COLO668 (cell line): ENCODE data around the gene DMRTC1B.
"Not testable (repeated sequence)": the region's sequence is repeated elsewhere in the genome, so short reads cannot be mapped to it uniquely, and the experiment has no call there.

Experiments used
- DNase-seq: peaks from one replicate; lab custom pipeline; 2025; ENCODE audit not compliant: unreplicated experiment; lab: John Stamatoyannopoulos, UW

Gene DMRTC1B, protein sequence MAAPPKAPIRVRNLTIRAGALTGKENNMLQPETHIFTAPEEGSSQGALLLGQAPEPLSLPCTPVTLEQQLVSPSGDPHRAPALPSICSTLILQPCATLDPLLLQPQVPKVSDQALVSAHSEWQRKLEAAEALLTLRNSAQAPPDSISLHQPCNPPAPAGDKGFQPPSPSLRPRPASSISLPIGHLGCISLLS

DNA sequence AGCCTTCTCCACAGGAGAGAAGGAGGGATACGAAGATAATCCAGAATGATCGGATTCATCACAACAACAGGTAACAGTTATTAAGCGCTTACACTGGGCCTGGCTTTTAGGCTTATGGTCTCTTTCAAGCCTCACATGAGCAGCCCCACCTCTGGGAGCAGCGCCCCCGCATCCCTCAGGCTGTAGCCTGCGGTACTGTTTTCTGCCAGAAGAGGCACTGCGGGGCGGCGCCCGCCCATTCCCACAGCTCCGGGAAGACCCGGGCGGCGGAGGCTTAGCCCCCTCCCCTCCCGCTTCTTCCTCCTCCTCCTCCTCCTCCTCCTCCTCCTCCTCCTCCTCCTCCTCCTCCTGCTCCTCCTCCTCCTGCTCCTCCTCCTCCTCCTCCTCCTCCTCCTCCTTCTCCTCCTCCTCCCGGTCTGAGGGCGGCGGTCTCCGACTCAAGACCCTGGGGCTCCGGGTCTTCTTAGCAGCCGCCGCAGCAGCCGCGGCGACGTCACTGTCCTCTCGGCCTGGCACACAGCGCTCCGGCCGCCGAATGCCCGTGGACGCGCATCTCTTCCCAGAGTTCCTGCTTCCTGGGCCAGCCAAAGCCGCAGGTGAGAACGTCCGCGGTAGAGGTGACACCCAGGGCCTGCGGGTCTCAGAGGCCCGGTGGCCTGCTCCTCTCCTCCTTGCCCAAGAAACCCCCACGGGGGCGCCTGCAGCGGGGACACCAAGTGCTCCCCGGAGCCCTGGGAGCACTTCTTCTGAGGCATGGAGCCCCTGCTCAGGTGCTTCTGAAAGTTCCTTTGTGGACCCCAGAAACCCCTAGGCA lies at the start of gene DMRTC1B:
TSS of gene DMRTC1B (plus strand) at position 238 of the 814 bp plus-strand sequence. CDS start 68,246 bp downstream, outside the sequence.
- not testable (repeated sequence) for DNase-seq

- DNase-seq: no peak
These were observed 48.8 kb upstream of the DMRTC1B start for GRCh38 chrX:72727846-72728245.

GRCh38 chrX:72733636-72734035 lies 43.1 kb upstream of the DMRTC1B start:
- DNase-seq: not testable (repeated sequence)

- DNase-seq: no peak
These were observed 41.1 kb upstream of the DMRTC1B start for GRCh38 chrX:72735561-72735960.

- DNase-seq: not testable (repeated sequence)
These were observed 31.1 kb upstream of the DMRTC1B start for GRCh38 chrX:72745546-72745945.

- not testable (repeated sequence) for DNase-seq
These were observed 28.1 kb upstream of the DMRTC1B start for GRCh38 chrX:72748545-72748944.

- DNase-seq: not testable (repeated sequence)
These were observed 16.2 kb upstream of the DMRTC1B start for GRCh38 chrX:72760454-72760853.

GRCh38 chrX:72777467-72777790 lies 739 bp downstream of the DMRTC1B start:
- not testable (repeated sequence) for DNase-seq

DNA sequence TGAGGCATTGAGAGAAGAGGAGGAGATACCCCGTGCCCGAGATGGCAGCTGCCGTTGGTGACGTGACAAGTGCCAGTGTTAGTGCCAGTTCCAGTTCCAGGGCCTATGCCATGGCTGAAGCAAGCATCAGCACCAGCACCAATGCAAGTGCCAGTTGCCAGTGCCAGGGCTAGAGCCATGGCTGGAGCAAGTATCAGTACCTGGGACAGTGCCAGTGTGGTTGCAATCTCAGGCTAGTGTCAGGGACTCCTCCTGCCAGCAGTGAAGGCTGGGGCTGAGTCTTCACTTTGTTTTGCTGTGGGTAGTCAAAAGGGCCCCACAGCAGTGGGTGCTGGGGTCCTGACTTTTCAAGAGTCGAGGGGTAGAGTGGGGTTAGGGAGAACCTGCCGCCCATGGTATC lies 1.5 kb downstream of the DMRTC1B start:
- not testable (repeated sequence) for DNase-seq

DNA sequence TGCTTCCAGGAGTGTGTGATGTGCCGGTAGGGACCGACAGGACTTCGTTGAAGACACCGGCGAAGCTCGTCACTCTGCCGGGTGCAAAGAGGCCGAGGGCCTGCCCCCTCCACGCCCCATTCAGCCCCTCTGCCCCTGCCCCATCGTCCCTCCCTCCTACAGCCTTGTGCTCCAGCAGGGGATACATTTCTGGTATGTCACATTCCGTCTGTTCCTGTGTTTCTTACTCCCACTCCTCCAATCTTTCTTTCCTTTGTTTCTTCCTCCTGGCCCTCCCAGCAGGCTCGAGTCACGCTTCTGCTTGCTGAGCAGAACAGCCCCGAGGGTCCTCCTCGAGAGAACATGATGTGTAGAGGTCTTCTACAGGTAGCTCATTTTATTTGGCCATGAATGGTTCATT lies 5.9 kb downstream of the DMRTC1B start, which contains the start of gene FAM236B:
TSS of gene FAM236B (minus strand) at position 101 of the 400 bp plus-strand sequence. CDS start at position 1, 100 bp downstream.
- DNase-seq: not testable (repeated sequence)

DNA sequence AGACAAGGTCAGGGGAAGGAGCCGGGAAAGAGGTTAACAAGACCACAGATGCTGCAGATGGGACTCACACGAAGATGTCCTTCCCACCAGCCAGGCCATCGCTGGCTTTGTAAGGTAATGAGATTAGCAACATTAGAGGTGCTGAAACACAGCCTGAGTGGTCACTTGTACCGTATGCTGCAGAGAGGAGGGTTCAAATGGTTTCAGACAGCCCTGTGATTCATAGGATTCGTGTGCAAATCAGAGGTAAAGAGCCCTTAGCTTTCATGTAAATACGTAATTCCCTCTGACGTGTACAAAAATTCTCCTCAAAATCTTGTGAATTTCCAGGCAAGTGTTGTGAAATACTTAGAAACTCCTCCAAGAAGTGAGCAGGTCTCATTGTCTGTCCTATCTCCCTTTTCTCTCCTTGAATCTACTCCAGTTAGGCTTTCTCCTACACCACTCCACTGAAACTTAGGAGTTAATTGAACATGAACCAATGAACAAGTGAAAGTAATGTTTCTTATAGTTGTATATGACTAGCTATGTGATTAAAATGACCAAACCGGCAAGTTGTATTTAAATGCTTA lies 6.8 kb downstream of the DMRTC1B start:
- not testable (repeated sequence) for DNase-seq

DNA sequence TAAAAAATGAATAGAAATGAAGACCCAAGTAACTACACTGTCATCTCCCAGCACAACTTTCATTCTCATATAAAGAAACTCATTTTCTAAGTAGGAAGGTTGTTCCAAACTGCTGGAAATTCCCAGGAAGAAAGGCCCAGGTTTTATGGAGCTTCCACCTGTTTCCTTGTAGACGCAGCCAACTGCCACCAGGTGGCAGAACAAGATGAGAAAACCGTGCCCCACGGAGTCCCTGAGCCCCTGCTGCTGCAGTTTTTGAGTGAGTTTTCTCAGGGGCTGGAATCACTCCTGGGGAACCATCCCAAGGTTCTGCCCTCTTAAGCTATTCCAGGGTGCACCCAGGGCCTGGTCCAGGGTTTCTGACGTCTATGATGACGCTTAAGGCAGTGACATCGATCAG lies 7.3 kb downstream of the DMRTC1B start:
- not testable (repeated sequence) for DNase-seq

- DNase-seq: not testable (repeated sequence)
These were observed 11.5 kb downstream of the DMRTC1B start for GRCh38 chrX:72788142-72788541.

- not testable (repeated sequence) for DNase-seq
These were observed 13.7 kb downstream of the DMRTC1B start for GRCh38 chrX:72790390-72790789.

GRCh38 chrX:72808110-72808509 lies 31.4 kb downstream of the DMRTC1B start, which contains the start of gene FAM236D:
Gene FAM236D (minus strand): TSS chrX:72808210. CDS start chrX:72808110, 100 bp downstream.
- not testable (repeated sequence) for DNase-seq

GRCh38 chrX:72830701-72831100 lies 54.0 kb downstream of the DMRTC1B start:
- not testable (repeated sequence) for DNase-seq

DNA sequence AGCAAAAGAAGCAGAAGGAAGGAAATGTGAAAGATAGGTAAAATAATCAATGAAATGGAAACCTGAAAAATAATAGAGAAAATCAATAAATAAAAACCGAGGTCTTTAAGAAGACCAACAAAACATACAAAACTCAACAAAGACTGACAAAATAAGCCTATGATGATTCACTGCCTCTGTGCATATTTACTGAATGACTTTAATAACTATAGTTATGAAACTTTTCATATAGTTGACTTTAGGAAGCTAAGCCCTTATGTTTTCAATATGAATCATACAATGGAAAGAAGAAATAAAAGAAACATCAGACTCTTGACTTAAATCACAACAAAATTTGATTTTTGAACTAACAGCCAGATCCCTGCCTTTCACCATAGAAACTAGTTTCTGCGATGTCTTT lies 60.8 kb downstream of the DMRTC1B start:
- not testable (repeated sequence) for DNase-seq

DNA sequence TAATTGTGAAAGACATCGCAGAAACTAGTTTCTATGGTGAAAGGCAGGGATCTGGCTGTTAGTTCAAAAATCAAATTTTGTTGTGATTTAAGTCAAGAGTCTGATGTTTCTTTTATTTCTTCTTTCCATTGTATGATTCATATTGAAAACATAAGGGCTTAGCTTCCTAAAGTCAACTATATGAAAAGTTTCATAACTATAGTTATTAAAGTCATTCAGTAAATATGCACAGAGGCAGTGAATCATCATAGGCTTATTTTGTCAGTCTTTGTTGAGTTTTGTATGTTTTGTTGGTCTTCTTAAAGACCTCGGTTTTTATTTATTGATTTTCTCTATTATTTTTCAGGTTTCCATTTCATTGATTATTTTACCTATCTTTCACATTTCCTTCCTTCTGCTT lies 106.2 kb downstream of the DMRTC1B start:
- DNase-seq: not testable (repeated sequence)

- DNase-seq: not testable (repeated sequence)
These were observed 113.0 kb downstream of the DMRTC1B start for GRCh38 chrX:72889740-72890139.
